Neural cell (in vitro differentiated cells): ENCODE measurements around the gene TPD52L1.

ENCODE experiments used
- CTCF ChIP-seq: fragments of 450-650 bp; IDR thresholded peaks from 2 replicates; pipeline ENCODE4 v1.5.1; 2014; ENCODE audit warnings: antibody characterized with exemption, mild to moderate bottlenecking, moderate library complexity; ENCODE audit not compliant: poor library complexity, severe bottlenecking
- EZH2 ChIP-seq: fragments of 200-600, 300-800 bp; shearing (Covaris generic), sonication (generic); IDR thresholded peaks from 2 replicates; pipeline ENCODE4 v1.6.1; 2014; ENCODE audit warnings: antibody characterized with exemption, low read length, borderline replicate concordance, mild to moderate bottlenecking; ENCODE audit not compliant: insufficient read depth, poor library complexity, severe bottlenecking
- MXI1 ChIP-seq: fragments of 450-650 bp; conservative IDR thresholded peaks from 2 replicates; pipeline ENCODE4 v1.6.1; 2014; ENCODE audit warnings: antibody characterized with exemption, mild to moderate bottlenecking; ENCODE audit not compliant: poor library complexity, severe bottlenecking
- POLR2AphosphoS5 ChIP-seq: IDR thresholded peaks from 2 replicates; pipeline ENCODE4 v1.6.1; 2012
- SMC3 ChIP-seq: fragments of 450-650 bp; conservative IDR thresholded peaks from 2 replicates; pipeline ENCODE4 v1.6.1; 2014; ENCODE audit warnings: antibody characterized with exemption, mild to moderate bottlenecking, moderate library complexity; ENCODE audit not compliant: poor library complexity
- TAF1 ChIP-seq: IDR thresholded peaks from 2 replicates; pipeline ENCODE4 v1.6.1; 2012; ENCODE audit warnings: low read depth

- no peak for TF ChIP-seq CTCF
- TF ChIP-seq POLR2AphosphoS5: no peak
- TF ChIP-seq MXI1: no peak
- no peak for TF ChIP-seq TAF1
- no peak for TF ChIP-seq SMC3
- no peak for TF ChIP-seq EZH2
These were observed 149.4 kb downstream of the TPD52L1 start for GRCh38 chr6:125302840-125303511.
